Adrenal gland (tissue), 12 donors: ENCODE measurements around the gene TBC1D22A. TPM values are rescaled to one million over a fixed set of nuclear protein-coding genes. Genes with fewer than 3 reads are reported as not detected.

Source experiments
- DNase-seq, 7 donors: peaks; one replicate each; pipeline ENCODE4 v3.0.0-alpha.2; 2019 to 2020
- H3K27ac ChIP-seq, 5 donors: fragments of 200-600 bp; sonication (generic) in 4 of 5; 1 replicate in 3 of 5; 2 replicates in 2 of 5; pipeline versions ENCODE4 v1.5.1 to v1.8.0; 2016 to 2020; ENCODE audit warnings: mild to moderate bottlenecking in 1 of 5
- H3K27me3 ChIP-seq: fragments of 200-600 bp; 2 replicates; pipeline ENCODE4 v1.8.0; 2021
- H3K36me3 ChIP-seq, 2 donors: fragments of 200-600 bp; replicated peaks in 1 of 2; 1 replicate in 1 of 2; 2 replicates in 1 of 2; pipeline versions ENCODE4 v1.5.1 to v1.8.0; 2018 to 2022
- H3K4me1 ChIP-seq, 2 donors: fragments of 200-600 bp; replicated peaks in 1 of 2; 1 replicate in 1 of 2; 2 replicates in 1 of 2; pipeline versions ENCODE4 v1.5.1 to v1.8.0; 2018 to 2021
- H3K4me3 ChIP-seq, 4 donors: fragments of 200-600 bp; sonication (generic) in 3 of 4; one replicate each; pipeline ENCODE4 v1.5.1; 2016 to 2018
- H3K9me3 ChIP-seq, 3 donors: fragments of 200-600 bp; sonication (generic) in 1 of 3; replicated peaks in 1 of 3; 1 replicate in 2 of 3; 2 replicates in 1 of 3; pipeline versions ENCODE4 v1.5.1 to v1.8.0; 2016 to 2021
- CTCF ChIP-seq, 6 experiments: fragments of 450-650 bp in 4 of 6; fragments of 200-600 bp in 2 of 6; sonication (generic) in 1 of 6; IDR thresholded peaks; 1 replicate in 5 of 6; 2 replicates in 1 of 6; pipeline versions ENCODE4 v1.5.1 to v1.8.0; 2016 to 2021; ENCODE audit warnings: antibody characterized with exemption in 6 of 6, mild to moderate bottlenecking in 2 of 6, moderate library complexity in 1 of 6
- POLR2A ChIP-seq, 2 donors: fragments of 450-650 bp; IDR thresholded peaks; one replicate each; pipeline ENCODE4 v1.6.1; 2017; ENCODE audit warnings: antibody characterized with exemption in 2 of 2, mild to moderate bottlenecking in 2 of 2, moderate library complexity in 1 of 2
- WGBS, 4 donors: extraction: QIAGEN DNeasy Blood & Tissue Kit in 2 of 4; methylation state at CpG; one replicate each; pipeline versions ENCODE4 v1.1.5 to v1.1.7; 2013 to 2017; 5-methylcytosine and 5-hydroxymethylcytosine counted together
- intact Hi-C, 2 donors: fragments of 100-400 bp; cut with DNase I; formaldehyde crosslinking; loops; one replicate each; pipeline versions ENCODE4 v1.14.1 to v1.15.0; 2022 to 2023
- polyA plus RNA-seq, 3 donors: library from polyadenylated mRNA; stranded (reverse); fragments of 200-250 nt in 2 of 3; fragments of 350-450 nt in 1 of 3; fragmentation: Illumina TruSeq in 1 of 3; extraction: RNeasy Lipid Tissue Mini Kit (QIAGEN cat#74804) in 1 of 3; gene quantifications; one replicate each; pipeline ENCODE4 v1.2.3, GENCODE V29; 2013 to 2014
- total RNA-seq, 9 donors: library from RNA; depleted of rRNA in 4 of 9; stranded (reverse); fragments of >200 nt in 4 of 9; fragments of 120-200 nt in 1 of 9; fragmentation: NEBNext Ultra II Directional in 1 of 9; extraction: Animal tissue kit (Norgen Biotek cat#: 25700) in 1 of 9; gene quantifications; one replicate each; pipeline versions ENCODE4 v1.1.0 to v1.2.4, GENCODE V29; 2013 to 2023
- donor health status: healthy with polysubstance abuse.
- donor health status: Bipolar disorder and iron deficiency.
- donor health status: DM: yes; HTN: yes; CAD: no.
- donor health status: DM: no; HTN: no; CAD: no.
- donor health status: DM: no; HTN: no; CAD: no.
- donor health status: DM: yes; HTN: yes; CAD: no.

The TBC1D22A gene
- total and polyA plus RNA-seq, 12 donors: 11.5 to 44.2 (median 28.1) TPM

- intact Hi-C loops: no loop called here
- no peak for TF ChIP-seq CTCF (IDR thresholded peaks at IDR 0.05)
- no peak for TF ChIP-seq POLR2A (IDR thresholded peaks at IDR 0.05)
- Histone ChIP-seq H3K36me3 (no peaks in the 10 kb centered on the region), H3K9me3 (no peaks in the 10 kb centered on the region), H3K27me3 (no peaks in the 10 kb centered on the region), H3K4me1 (peaks cover 24 to 37% of the 10 kb centered on the region in 2 donors), H3K4me3 (no peak overlapping the region), H3K27ac (no peak overlapping the region)
- 98 to 100% (median 100%) methylated on average over 2 of the region's 2 CpGs for WGBS, 4 donors
- DNase-seq: no peak
Observed at GRCh38 chr22:46755525-46755924, 6.9 kb upstream of the TBC1D22A start.

GRCh38 chr22:46756097-46756496 lies 6.4 kb upstream of the TBC1D22A start:
- Histone ChIP-seq H3K27me3 (no peaks in the 10 kb centered on the region), H3K9me3 (no peaks in the 10 kb centered on the region), H3K27ac (no peak overlapping the region), H3K36me3 (no peaks in the 10 kb centered on the region), H3K4me1 (peaks cover 22 to 34% of the 10 kb centered on the region in 2 donors), H3K4me3 (no peak overlapping the region)
- TF ChIP-seq CTCF (IDR thresholded peaks at IDR 0.05) (no peak), POLR2A (IDR thresholded peaks at IDR 0.05) (no peak)
- intact Hi-C loops: no loop called here
- 88 to 100% (median 98%) methylated on average over 1 of the region's 1 CpG for WGBS, 4 donors
- no peak for DNase-seq

- peaks cover 19 to 39% of the 10 kb centered on the region in 2 donors for H3K4me1 ChIP-seq
- TF ChIP-seq POLR2A (IDR thresholded peaks at IDR 0.05): no peak
- TF ChIP-seq CTCF (IDR thresholded peaks at IDR 0.05): no peak
Observed at GRCh38 chr22:46757104-46757503, 5.3 kb upstream of the TBC1D22A start.

GRCh38 chr22:46758121-46758520 lies 4.3 kb upstream of the TBC1D22A start:
- Histone ChIP-seq H3K4me1 (peaks cover 20 to 40% of the 10 kb centered on the region in 2 donors), H3K36me3 (no peaks in the 10 kb centered on the region), H3K4me3 (no peak overlapping the region), H3K9me3 (no peaks in the 10 kb centered on the region), H3K27ac (peak overlapping the region in 2 of 5 donors; percentile 4 to 51), H3K27me3 (no peaks in the 10 kb centered on the region)
- intact Hi-C loops: no loop called here
- WGBS, 4 donors: 33 to 70% (median 62%) methylated on average over 1 of the region's 1 CpG
- TF ChIP-seq CTCF (IDR thresholded peaks at IDR 0.05) (no peak), POLR2A (IDR thresholded peaks at IDR 0.05) (no peak)
- DNase-seq: no peak

More at GRCh38 chr22:46757104-46757503, 5.3 kb upstream of the TBC1D22A start:
- no peak for DNase-seq
- intact Hi-C loops: no loop called here
- no peaks in the 10 kb centered on the region for H3K9me3 ChIP-seq
- WGBS, 4 donors: 60 to 87% (median 82%) methylated on average over 1 to 2 of the region's 2 CpGs
- no peaks in the 10 kb centered on the region for H3K27me3 ChIP-seq
- no peaks in the 10 kb centered on the region for H3K36me3 ChIP-seq
- no peak overlapping the region for H3K27ac ChIP-seq
- H3K4me3 ChIP-seq: no peak overlapping the region
